ENCODE data around the gene WDR90.

Gene WDR90

DNA sequence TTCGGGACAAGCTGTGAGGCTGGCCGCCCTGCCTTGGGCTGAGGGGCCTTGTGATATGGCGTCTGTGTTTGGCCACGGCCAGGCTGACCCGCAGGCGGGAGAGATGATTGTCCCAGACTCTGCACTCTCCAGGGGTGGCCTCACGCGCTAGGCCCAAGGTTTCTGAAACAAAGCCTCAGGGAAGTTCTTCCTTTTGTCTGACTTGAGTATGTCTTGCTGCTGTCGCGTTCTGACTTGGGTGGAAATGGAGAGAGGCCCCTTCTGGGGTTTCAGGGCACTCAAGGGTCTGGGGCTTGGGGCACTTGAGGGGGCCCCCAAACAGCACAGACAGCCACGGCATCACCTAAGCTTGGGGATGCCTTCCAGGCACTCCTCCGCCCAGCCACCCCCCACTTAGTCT lies 61.9 kb downstream of the WDR90 start:
- DNase-seq, result no peak

DNA sequence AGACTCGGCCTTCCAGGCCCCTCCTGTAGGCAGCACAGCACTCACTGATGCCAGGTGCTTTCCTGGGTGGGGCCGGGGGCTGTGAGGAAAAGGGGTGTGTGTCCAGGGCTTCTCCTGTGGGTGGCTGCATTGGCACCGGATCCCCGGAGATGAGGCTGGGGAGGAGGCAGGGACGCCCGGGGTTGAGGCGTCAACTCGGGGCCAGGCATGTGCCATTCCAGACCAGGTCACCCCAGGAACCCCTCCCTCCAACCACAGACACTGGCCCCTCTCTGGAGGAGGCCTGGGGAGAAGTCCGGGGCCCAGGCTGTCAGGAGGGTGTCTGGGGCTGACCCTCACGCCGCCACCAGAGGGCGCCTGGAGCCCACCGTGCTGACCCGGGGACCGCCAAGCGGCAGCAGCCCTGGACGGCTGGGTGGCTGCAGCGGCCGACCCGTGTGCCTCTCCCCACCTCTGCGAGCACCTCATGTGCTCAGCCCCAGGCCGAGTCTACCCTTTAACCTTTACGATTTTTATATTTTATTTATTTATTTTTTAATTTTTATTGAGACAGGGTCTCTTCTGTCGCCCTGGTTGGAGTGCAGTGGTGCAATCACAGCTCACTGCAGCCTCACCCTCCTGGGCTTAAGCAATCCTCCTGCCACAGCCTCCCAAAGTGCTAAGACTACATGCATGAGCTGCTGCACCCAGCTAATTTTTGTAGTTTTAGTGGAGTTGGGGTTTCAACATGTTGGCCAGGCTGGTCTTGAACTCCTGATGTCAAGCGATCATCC lies 62.6 kb downstream of the WDR90 start:
- peak; percentile 73 for DNase-seq

DNA sequence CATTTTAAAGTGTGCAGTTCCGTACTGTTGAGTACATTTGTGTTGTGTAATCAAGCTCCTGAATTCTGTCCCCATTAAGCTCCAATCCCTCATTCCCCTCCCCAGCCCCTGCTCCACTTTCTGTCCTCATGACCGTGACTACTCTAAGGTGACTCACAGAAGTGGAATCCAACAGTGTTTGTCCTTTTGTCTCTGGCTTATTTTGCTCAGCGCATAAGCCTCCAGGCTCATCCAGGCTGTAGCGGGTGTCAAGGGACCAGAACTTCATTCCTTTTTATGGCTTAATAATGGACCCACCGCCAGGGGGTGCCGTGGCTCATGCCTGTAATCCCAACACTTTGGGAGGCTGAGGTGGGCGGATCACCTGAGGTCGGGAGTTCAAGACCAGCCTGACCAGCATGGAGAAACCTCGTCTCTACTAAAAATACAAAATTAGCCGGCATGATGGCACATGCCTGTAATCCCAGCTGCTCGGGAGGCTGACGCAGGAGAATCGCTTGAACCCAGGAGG lies 63.6 kb downstream of the WDR90 start:
- peak; percentile 70 for DNase-seq

DNA sequence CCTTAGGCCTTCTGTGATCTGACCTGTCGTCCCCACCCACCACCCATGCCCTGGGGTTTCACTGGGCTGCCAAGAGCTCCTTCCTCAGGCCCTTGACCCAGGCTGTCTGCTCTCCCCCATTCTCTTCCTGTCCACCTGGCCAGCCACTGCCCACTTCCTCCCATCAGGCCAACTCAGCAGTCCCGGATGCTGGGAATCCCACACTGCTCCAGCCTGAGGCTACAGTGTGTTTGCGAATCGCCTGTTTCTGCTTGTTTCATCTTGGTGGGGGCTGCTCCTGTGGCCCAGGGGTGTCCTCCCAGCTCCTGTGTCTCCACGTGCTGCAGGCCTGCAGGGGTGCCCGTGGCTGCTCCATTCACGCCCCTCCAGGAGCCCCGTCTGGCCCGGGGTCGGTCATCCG lies 64.9 kb downstream of the WDR90 start:
- no peak for DNase-seq

DNA sequence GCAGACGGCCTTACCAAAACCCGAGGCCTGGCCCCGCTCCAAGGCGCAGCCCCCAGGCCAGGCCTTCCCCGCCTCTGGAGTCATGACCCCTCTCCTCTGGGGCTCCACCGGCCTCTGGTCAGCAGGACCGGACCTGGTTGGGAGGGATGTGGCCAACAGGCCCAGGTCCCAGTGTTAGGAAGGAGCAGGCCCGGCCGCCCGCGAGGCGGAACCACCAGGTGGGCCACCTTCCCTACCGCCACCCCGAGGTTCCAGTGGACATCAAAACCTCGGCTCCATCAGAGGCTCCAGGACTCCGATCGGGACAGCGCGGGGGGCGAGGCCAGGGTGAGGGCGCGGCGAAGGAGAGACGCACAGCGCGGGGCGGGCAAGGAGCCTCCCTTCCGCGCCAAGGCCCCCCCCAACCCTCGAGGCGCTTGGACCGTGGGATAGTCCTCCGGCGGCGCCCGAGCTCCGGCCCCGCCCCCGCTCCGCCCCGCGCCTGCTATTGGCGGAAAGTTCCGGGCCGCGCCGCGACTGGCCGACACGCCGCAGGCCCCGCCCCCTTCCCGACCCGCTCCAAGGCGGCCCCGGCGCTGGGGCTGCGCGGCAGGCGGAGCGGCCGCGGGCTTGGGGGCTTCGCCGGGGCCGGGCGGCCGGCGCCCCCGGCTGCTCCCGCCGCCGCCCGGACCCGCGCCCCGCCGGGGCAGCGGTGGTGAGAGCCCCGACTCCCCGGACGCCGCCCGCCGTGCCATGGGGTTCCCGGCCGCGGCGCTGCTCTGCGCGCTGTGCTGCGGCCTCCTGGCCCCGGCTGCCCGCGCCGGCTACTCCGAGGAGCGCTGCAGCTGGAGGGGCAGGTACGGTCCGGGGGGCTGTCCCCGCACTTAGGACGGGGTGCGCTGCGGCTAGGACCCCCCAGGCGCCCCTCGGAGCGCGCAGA lies 65.7 kb downstream of the WDR90 start, which contains the start of gene METRN:
Gene METRN (plus strand): TSS at position 561 of the 919 bp plus-strand sequence. CDS start 172 bp downstream, at position 733.
- peak; percentile 85 for DNase-seq

DNA sequence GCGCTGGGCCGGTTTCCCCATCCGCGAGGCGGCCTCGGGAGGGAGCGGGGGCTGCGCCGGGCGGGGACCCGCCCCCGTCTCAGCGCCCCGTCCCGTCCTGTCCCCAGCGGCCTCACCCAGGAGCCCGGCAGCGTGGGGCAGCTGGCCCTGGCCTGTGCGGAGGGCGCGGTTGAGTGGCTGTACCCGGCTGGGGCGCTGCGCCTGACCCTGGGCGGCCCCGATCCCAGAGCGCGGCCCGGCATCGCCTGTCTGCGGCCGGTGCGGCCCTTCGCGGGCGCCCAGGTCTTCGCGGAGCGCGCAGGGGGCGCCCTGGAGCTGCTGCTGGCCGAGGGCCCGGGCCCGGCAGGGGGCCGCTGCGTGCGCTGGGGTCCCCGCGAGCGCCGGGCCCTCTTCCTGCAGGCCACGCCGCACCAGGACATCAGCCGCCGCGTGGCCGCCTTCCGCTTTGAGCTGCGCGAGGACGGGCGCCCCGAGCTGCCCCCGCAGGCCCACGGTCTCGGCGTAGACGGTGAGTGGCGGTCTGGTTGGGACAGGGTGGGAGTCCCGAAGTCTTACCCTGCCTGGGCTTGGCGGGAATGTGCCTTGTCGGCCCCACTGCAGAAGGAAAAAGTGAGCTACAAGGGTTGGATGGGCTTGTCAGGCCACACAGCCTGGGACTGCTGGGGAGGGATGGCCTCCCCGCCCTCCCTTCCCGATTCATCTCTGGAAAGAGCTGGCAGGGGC lies 66.5 kb downstream of the WDR90 start:
- no peak for DNase-seq

DNA sequence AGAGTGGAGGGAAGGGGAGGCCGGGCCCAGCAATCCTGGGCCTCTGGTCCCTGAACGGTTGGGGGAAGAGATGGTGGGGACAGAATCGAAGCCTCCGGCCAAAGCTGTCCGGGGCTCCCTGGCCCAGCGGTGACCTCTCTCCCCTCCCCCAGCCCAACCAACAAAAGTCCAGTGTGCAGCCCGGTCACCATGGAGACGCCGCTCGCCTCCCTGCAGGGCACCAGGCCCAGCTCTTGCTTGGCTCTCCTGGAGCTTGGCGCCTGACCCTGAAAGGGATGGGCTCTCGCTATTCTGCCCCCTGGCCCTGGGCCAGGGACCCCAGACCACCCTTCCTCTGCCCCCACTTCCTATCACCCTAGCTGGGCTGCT lies 67.0 kb downstream of the WDR90 start:
- DNase-seq, result no peak

DNA sequence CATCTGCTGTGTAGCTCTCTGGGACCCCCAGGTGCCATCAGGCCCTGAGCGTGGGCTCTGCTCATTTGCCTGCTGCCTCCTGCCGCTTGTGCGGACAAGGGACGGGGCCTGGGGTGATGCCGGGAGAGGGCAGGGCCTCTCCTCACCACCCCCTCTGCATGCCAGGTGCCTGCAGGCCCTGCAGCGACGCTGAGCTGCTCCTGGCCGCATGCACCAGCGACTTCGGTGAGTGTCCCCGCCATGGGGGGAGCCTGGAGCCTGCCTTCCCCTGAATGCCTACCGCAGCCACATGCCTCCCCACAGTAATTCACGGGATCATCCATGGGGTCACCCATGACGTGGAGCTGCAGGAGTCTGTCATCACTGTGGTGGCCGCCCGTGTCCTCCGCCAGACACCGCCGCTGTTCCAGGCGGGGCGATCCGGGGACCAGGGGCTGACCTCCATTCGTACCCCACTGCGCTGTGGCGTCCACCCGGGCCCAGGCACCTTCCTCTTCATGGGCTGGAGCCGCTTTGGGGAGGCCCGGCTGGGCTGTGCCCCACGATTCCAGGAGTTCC lies 67.7 kb downstream of the WDR90 start:
- DNase-seq, result no peak

All from stimulated activated CD4-positive, alpha-beta T cell treated with anti-CD3 and anti-CD28 coated beads, Interleukin-1b, Interleukin-23, amount 100 ng/mL, for 48 hours (primary cell).